Ramos (cell line): ENCODE results near the gene ABCA7.

ENCODE experiments used
- in situ Hi-C: fragments of 300-500 bp; cut with MboI; formaldehyde crosslinking; loops from one replicate; pipeline ENCODE4 v1.14.3; 2022; ENCODE audit warnings: low sequenced_read_pairs; ENCODE audit not compliant: unreplicated experiment

Gene ABCA7, protein sequence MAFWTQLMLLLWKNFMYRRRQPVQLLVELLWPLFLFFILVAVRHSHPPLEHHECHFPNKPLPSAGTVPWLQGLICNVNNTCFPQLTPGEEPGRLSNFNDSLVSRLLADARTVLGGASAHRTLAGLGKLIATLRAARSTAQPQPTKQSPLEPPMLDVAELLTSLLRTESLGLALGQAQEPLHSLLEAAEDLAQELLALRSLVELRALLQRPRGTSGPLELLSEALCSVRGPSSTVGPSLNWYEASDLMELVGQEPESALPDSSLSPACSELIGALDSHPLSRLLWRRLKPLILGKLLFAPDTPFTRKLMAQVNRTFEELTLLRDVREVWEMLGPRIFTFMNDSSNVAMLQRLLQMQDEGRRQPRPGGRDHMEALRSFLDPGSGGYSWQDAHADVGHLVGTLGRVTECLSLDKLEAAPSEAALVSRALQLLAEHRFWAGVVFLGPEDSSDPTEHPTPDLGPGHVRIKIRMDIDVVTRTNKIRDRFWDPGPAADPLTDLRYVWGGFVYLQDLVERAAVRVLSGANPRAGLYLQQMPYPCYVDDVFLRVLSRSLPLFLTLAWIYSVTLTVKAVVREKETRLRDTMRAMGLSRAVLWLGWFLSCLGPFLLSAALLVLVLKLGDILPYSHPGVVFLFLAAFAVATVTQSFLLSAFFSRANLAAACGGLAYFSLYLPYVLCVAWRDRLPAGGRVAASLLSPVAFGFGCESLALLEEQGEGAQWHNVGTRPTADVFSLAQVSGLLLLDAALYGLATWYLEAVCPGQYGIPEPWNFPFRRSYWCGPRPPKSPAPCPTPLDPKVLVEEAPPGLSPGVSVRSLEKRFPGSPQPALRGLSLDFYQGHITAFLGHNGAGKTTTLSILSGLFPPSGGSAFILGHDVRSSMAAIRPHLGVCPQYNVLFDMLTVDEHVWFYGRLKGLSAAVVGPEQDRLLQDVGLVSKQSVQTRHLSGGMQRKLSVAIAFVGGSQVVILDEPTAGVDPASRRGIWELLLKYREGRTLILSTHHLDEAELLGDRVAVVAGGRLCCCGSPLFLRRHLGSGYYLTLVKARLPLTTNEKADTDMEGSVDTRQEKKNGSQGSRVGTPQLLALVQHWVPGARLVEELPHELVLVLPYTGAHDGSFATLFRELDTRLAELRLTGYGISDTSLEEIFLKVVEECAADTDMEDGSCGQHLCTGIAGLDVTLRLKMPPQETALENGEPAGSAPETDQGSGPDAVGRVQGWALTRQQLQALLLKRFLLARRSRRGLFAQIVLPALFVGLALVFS (N-terminal part only)

GRCh38 chr19:1039646-1040475 is at the start of gene ABCA7:
TSS of gene ABCA7 (plus strand) at chr19:1040107. CDS start at chr19:1041362, 1,255 bp downstream.
- in situ Hi-C loops = no loop called here

DNA sequence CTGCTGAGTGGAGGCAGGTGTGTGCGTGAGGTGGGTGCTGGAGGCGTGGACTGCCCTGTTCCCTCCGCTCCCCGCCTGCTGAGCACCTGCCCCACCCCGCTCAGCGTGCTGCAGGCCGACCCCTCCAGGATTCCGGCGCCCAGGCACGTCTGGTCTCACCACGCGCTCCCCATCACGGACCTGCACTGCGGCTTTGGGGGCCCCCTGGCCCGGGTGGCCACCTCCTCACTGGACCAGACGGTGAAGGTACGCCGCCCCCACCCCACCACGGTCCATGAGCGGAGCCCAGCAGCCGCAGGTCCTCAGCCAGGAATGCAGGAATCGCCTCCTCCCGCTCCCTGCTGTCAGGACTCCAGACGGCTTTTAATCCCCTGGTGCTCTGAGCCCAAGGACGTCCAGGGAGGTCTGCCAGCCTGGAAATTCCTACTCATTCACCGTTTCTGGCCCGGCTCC is 49.8 kb upstream of the ABCA7 start:
- in situ Hi-C loops = no loop called here

- in situ Hi-C loops = no loop called here
Measured at GRCh38 chr19:990746-991145, 49.2 kb upstream of the ABCA7 start.

DNA sequence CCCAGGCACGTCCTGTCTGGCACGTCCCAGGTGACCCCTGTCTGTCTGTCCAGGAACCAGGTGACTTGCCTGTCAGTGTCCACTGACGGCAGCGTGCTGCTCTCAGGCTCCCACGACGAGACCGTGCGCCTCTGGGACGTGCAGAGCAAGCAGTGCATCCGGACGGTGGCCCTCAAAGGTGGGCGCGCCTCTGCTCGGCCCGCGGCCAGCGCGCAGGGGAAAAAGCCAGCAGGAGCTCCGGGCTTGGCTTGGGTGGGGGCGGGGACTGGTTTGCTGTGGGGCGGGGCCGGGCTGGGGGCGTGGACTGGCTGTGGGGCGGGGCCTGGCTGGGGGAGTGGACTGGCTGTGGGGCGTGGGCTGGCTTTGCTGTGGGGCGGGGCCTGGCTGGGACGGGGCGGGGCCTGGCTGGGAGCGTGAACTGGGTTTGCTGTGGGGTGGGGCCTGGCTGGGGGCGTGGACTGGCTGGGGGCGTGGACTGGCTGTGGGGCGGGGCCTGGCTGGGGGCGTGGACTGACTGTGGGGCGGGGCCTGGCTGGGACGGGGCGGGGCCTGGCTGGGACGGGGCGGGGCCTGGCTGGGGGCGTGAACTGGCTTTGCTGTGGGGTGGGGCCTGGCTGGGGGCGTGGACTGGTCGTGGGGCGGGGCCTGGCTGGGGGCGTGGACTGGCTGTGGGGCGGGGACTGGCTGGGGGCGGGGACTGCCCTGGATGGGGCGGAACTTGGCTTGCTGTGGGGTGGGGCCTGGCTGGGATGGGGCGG is 48.6 kb upstream of the ABCA7 start:
- in situ Hi-C loops = no loop called here

- in situ Hi-C loops = no loop called here
Measured at GRCh38 chr19:991932-992669, 47.8 kb upstream of the ABCA7 start.

DNA sequence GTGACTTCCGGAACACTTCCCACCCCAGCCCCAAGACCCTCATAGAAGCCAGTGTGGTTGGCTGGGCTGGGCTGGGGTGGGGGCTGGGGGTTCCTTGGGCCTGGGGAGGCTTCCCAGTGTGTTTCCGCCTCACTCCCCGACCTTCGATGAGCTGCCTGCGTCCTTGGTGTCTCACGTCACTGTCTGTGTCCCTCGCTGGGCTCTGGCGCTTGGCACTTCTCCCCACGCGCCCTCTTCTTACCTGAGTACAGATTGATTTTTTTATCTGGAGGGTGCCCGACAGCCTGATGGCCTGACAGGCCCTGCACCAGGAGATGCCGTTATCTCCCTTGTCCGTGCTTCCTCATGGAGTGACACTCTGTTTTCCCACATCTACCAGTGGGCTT is 47.2 kb upstream of the ABCA7 start:
- in situ Hi-C loops = no loop called here

DNA sequence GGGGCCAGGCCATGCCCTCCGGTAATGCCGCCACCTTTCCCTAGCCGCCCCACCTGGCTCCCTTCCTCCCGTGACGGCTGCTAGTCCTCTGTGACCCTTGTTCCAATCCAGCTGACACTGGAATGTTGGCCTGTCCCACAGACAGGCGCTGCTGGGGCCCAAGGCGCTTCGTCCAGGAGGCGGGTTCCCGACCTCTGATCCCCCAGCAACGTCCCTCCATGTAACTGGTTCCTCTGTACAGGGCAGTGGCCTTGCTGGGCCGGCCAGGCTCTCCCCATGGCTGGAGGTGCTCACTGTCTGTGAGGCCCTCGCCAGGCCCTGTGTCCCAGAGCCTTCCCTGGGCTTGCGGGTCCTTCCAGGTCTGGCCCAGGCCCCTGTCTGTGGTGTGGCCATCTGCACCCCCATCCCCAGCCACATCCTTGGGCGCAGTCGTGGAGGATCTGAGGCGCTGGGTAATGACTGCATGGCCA is 46.5 kb upstream of the ABCA7 start:
- in situ Hi-C loops = no loop called here

DNA sequence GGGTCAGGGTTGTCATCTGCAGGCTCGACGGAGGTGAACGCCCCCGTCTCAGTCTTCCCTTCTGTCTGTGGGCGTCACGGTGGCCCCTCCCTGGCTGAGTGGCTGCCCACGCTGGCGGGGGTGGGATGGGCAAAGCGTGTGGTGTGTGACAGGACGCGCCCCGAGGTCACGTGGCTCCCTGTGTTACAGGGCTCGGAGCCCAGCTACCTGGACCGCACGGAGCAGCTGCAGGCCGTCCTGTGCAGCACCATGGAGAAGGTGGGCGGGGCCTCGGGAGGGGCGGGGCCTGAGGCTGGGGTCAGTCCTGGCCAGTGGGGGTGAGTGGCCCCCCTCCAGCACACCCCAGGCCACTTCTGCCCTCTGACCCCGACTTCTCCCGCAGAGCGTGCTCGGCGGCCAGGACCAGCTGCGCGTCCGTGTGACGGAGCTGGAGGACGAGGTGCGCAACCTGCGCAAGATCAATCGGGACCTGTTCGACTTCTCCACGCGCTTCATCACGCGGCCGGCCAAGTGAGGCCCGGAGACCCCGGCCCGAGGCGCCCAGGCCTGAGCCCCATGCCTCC is 46.0 kb upstream of the ABCA7 start:
- in situ Hi-C loops = no loop called here

DNA sequence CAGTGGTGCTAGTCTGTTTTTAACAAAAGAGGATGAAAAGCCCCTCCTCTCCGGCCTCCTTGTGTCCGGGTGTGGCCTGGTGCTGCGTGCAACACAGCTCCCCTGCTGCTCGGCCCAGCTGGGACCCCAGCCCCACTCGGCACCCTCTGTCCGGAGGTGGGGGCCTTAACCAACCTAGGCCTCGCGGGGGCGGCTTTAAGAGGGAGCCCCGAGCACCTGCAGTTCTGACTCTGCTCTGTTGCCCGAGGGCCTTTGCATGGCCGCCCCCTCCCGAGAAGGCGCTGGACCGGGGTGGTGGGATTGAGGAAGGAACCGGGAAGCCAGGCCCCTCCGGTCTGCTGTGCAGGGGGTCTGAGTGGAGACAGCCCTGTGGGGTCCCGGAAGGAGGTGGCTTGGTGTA is 45.4 kb upstream of the ABCA7 start:
- in situ Hi-C loops = no loop called here

- in situ Hi-C loops = no loop called here
Measured at GRCh38 chr19:995051-995827, 44.7 kb upstream of the ABCA7 start.

DNA sequence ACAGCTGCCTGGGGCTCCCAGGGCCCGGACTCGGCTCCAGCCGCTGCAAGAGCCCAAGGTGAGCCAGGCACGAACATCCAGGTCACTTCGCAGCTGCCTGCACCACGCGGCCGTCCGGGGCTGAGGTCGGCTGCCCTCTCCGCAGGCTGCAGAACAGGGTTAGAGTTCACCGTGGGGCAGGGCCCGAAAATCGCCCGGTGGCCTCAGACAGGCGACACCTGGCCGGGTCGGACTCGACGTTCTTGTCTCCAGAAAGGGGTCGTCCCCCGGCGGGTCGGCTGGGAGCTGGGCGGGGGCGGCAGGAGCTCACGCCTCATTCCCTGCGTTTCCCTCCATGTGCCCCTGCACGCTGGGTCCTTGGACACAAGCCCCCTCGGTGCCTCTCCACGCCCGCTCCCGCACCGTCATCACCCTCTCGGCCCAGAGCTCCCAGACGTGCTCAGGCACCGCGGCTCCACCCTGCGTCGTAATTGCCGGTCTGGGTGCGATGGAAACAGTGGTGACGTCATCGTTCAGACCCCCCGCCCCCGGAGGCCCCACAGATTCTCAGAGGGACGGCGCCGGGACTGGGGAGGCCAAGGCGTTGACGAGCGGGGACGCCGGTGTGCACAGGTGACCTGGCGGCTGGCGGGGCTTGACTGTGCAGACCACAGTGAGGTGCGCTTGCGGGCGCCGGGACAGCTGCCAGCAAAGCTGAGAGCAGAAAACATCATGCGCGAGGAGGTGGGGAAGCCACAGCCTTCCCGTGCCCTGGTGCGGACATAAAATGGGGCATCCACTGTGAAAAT is 43.7 kb upstream of the ABCA7 start:
- in situ Hi-C loops = no loop called here

GRCh38 chr19:998064-998463 is 41.8 kb upstream of the ABCA7 start:
- in situ Hi-C loops = no loop called here

DNA sequence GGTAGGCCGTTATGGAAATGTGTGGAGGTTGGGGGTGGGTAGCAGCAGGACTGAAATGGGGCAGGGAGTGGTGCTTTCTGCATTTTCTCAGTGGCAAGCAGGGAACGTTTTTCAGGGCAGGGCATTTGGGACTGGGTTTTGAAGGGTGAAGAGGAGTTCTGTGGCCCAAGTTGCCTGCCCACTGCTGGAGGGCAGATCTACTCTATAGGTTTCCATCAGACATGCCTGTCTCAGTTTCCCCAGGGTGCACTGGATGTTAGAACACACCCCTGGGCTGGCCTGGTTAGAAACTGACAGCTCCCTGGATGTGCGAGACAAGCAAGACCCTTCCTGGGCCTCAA is 40.6 kb upstream of the ABCA7 start:
- in situ Hi-C loops = no loop called here

- in situ Hi-C loops = no loop called here
Measured at GRCh38 chr19:1000095-1000494, 39.8 kb upstream of the ABCA7 start, which contains the start of gene GRIN3B. TSS of gene GRIN3B (plus strand) at chr19:1000419. CDS start at chr19:1000438, 19 bp downstream.

- in situ Hi-C loops = no loop called here
Measured at GRCh38 chr19:1000591-1001537, 39.0 kb upstream of the ABCA7 start.
